Renal cortical epithelial cell (primary cell): ENCODE measurements around the gene ZIC3. TPM values are rescaled to one million over a fixed set of nuclear protein-coding genes. Genes with fewer than 3 reads are reported as not detected.
"Not testable (repeated sequence)": the region's sequence is repeated elsewhere in the genome, so short reads cannot be mapped to it uniquely, and the experiment has no call there.

Experiments used
- DNase-seq: peaks from one replicate; pipeline ENCODE4 v3.0.0-alpha.2; 2011; ENCODE audit warnings: low read depth
- total RNA-seq: library from RNA; depleted of rRNA; stranded (reverse); fragments of >200 nt; gene quantifications from 2 replicates; pipeline ENCODE4 v1.2.3, GENCODE V29; 2014

ZIC3 gene
- not detected in 2 replicates for total RNA-seq

GRCh38 chrX:137565921-137566745 lies at the start of gene ZIC3:
Gene ZIC3, plus strand, starts transcription at chrX:137566127. Its CDS starts 565 bp downstream, at chrX:137566692.
- peak; percentile 0 for DNase-seq

- no peak for DNase-seq
Observed at GRCh38 chrX:137519459-137519858, 46.5 kb upstream of the ZIC3 start.

- no peak for DNase-seq
Observed at GRCh38 chrX:137545711-137546651, 19.9 kb upstream of the ZIC3 start.

GRCh38 chrX:137547291-137547690 lies 18.6 kb upstream of the ZIC3 start:
- DNase-seq, result no peak

DNA sequence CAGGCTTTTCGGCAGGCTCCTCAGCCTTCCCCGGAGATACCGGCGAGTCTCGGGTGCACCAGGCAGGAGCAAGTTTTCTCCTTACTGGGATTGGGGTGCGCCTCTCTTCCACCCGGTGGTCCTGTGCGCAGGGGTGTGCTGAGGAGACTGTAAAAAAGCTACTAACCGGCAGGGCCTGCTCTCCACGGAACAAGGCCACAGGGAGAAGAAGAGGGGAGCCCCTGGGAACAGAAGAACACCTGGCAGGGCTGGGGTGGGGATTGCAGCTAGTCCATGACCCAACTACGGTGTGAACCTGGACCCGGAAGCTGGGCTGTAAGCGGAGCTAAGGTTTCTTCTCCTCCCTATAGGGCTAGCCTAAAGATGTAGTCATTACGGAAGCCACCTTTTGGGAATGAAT lies 17.7 kb upstream of the ZIC3 start:
- no peak for DNase-seq

GRCh38 chrX:137549073-137549472 lies 16.9 kb upstream of the ZIC3 start:
- no peak for DNase-seq

GRCh38 chrX:137549851-137550664 lies 15.9 kb upstream of the ZIC3 start:
- no peak for DNase-seq

- DNase-seq, result no peak
Observed at GRCh38 chrX:137550665-137551261, 15.2 kb upstream of the ZIC3 start.

DNA sequence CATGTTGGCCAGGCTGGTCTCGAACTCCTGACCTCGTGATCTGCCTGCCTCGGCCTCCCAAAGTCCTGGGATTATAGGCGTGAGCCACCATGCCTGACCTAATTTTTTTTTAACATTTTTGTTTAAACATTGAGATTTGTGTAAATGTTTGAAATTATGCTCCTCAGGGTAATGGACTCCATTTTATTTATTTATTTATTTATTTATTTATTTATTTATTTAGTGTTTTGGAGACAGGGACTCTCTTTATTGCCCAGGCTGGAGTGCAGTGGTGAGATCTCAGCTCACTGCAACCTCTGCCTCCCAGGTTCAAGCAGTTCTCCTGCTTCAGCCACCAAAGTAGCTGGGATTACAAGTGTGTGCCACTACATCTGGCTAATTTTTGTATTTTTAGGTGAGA lies 13.8 kb upstream of the ZIC3 start:
- not testable (repeated sequence) for DNase-seq

GRCh38 chrX:137562096-137562495 lies 3.8 kb upstream of the ZIC3 start:
- no peak for DNase-seq

DNA sequence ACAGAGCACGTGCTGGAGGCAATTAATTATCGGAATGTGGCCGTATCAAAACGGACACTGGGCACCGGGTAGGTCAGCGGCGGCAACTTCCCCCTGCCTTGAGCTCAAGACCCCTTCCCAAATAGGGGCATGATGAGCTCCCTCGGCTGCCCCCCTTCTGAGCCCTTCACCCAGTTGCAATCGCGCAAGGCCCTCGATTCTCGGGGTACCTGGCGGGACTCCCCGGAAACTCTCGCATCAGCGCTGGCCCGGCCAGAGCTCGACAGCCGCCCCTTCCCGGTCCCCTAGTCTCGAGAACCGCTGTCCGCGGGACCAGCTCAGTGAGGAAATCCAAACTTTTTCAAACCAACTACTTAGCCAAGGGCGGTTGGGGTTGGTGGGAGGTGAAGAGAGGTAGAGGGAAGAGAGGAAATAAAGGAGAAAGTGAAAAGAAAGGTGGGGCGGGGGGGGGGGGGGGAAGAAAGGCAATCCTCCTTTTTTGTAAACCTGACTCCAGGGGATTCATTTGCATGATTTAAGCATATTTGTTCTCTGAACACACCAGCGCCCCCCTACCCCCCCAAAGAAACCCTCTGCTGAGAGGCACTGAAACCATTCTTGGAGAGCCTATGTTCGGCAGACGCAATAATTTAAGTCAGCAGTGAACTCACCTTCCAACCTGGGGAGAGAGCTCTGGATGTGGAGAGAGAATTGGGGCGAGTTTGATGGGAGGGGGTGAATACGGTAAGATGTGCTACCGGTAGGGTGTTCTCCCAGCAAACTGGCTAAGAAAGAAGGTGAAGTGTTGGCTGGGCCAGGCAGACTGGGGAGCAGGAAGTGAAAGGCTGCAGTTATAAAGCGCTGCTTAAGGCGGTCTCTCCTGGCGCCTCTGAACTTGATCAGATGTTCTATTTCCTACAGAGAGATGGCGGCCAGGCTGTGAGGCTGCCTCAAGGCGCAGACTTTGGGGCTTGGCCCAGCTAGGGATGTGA lies 2.0 kb upstream of the ZIC3 start:
- no peak for DNase-seq

DNA sequence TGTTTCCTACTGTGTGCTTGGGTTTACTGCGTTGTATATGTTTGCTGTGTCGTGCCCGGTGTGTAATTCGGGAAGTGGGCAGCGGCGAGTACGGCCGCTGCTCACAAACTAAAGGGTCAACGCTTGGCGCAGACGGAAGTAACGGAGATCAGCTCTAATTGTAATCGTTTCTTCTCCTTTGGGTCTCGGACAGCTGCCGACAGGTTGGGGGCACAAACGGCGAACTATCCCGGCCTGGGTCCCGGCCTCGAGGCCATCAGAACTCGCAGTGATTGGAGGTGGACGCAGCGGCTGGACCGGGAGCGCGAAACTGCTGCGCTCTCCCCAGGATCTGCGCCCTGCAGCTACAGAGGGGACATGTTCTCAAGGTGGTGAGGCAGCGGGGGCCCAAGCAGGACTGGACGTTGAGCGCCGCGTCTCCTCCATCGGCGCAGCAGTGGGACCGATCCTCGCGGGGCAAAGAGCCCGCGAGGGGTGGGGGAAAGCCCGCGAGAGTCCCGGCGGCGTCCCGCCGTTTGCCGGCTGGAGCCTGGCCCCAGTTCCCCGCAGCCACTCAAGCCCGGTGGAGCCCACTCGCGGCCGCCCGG lies 516 bp upstream of the ZIC3 start:
- no peak for DNase-seq

GRCh38 chrX:137566746-137567679 lies 1.1 kb downstream of the ZIC3 start:
- no peak for DNase-seq

DNA sequence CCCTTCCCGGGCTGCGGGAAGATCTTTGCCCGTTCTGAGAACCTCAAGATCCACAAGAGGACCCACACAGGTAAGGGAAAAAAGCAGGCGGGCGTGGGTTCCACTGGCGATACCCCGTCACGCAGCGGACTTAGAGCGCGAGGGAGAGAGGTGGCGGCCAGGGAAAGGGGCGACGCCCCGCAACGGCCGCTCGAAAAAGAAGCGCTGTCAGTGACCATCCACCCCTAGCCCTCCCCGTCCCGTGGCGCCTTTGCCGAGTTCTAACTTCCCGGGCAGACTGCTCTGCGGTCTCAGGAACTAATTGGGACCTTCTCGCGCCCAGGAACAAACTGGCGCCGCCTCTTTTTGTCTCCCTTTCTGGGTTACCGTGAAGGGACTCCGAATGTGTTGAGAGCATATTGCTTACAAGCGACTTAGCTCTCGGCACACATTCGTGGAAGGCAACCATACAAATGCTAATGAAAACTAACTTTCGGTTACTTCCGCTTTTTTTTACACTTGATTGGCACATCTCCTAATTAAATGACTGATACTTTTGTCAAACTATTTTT lies 1.8 kb downstream of the ZIC3 start:
- DNase-seq, result no peak

- DNase-seq, result no peak
Observed at GRCh38 chrX:137568741-137569469, 3.0 kb downstream of the ZIC3 start.

DNA sequence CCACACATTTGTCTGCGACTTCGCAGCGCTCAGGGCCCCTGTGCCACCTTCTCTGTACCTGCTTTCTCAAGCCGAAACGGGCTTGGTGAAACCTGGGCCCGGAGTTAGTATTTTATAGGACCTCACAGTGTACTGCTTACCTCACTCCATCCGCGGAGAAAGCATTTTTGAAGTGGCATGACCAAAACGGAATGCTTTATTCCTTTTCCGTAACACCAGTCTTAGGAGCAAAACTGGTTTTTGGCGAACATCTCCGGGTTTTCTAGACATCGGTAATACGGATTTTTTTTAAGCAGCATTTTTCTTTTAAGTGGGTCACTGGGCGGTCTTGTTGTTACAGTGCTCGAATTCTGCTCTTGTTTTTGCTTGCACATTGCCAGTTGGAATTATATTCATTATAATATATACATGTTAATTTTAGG lies 3.6 kb downstream of the ZIC3 start:
- DNase-seq, result no peak

DNA sequence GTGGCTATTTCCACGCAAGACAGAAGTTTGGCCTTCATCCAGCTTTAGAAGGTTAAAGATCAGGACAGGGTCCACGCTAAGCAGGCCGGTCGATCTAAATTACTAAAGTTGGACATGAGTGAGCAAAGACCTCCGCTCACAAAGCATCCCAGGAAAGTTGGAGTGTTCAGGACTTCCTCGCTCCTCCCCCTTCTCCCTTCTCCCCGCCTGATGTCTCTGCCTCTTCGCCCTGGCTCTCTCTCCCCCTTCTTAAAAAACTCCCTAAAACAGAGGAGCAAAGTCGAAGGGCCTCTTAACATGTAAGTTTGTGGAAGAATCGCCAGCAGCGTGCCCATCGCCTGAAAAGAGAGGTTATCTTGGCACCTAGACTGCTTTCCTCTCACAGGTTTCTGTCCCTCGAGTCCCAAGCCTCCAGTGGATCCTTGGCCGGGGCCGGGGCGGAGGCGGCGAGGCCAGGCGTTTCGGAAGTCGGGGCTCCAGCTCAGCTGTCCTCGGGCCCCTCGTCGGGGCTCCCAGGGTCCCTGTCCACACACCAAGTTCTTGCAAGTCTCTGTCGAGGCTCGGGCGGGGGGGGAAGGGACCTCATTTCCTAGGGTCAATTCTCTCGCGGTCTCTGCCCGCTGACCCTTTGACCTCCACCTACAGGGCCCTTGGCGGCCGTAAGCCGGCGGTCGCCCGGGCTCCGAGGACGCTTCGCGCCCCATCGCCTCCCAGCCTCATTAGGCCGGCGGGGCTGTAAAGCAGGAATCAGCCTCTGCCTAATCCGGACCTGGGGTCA lies 7.6 kb downstream of the ZIC3 start:
- DNase-seq, result no peak
